Measurements from ENCODE around the gene PTDSS2. TPM values are rescaled to one million over a fixed set of nuclear protein-coding genes. Genes with fewer than 3 reads are reported as not detected.
"Not testable (repeated sequence)": the region's sequence is repeated elsewhere in the genome, so short reads cannot be mapped to it uniquely, and the experiment has no call there.

Gene PTDSS2
- total RNA-seq, 2 donors from 2014 or later, result 24.1 to 28.0 TPM

GRCh38 chr11:409600-410483 lies 40.2 kb upstream of the PTDSS2 start:
- Mint-ChIP-seq H3K4me3 (no peak overlapping the region), H3K27ac (no peak overlapping the region), H3K4me1 (peaks cover 13% of the 10 kb centered on the region), H3K9me3 (no peaks in the 10 kb centered on the region), H3K27me3 (no peaks in the 10 kb centered on the region), H3K36me3 (ENCODE audit: low read depth) (no peaks in the 10 kb centered on the region)
- ATAC-seq (replicated peaks), result no peak

GRCh38 chr11:410711-411110 lies 39.4 kb upstream of the PTDSS2 start:
- not testable (repeated sequence) for H3K27me3 Mint-ChIP-seq; H3K27ac Mint-ChIP-seq; H3K9me3 Mint-ChIP-seq; H3K4me3 Mint-ChIP-seq; H3K36me3 Mint-ChIP-seq (ENCODE audit: low read depth); ATAC-seq (replicated peaks)
- peaks cover 14% of the 10 kb centered on the region for H3K4me1 Mint-ChIP-seq

GRCh38 chr11:411520-411919 lies 38.6 kb upstream of the PTDSS2 start:
- H3K36me3 Mint-ChIP-seq (ENCODE audit: low read depth); H3K27ac Mint-ChIP-seq; H3K27me3 Mint-ChIP-seq; ATAC-seq (replicated peaks); H3K9me3 Mint-ChIP-seq; H3K4me3 Mint-ChIP-seq: not testable (repeated sequence)
- peaks cover 18% of the 10 kb centered on the region for H3K4me1 Mint-ChIP-seq

- ATAC-seq (replicated peaks), result no peak
- Mint-ChIP-seq H3K9me3 (no peaks in the 10 kb centered on the region), H3K4me3 (peak overlapping the region; percentile 90), H3K27ac (no peak overlapping the region), H3K27me3 (no peaks in the 10 kb centered on the region), H3K4me1 (peaks cover 18% of the 10 kb centered on the region), H3K36me3 (ENCODE audit: low read depth) (no peaks in the 10 kb centered on the region)
Measured at GRCh38 chr11:412641-413119, 37.4 kb upstream of the PTDSS2 start.

GRCh38 chr11:413120-414081 lies 36.7 kb upstream of the PTDSS2 start:
- Mint-ChIP-seq H3K9me3 (no peaks in the 10 kb centered on the region), H3K4me3 (peak overlapping the region; percentile 90), H3K27me3 (no peaks in the 10 kb centered on the region), H3K4me1 (peaks cover 18% of the 10 kb centered on the region), H3K27ac (no peak overlapping the region), H3K36me3 (ENCODE audit: low read depth) (no peaks in the 10 kb centered on the region)
- no peak for ATAC-seq (replicated peaks)

GRCh38 chr11:414318-414857 lies 35.7 kb upstream of the PTDSS2 start:
- Mint-ChIP-seq H3K27ac (peak overlapping the region; percentile 61), H3K27me3 (no peaks in the 10 kb centered on the region), H3K4me1 (peaks cover 18% of the 10 kb centered on the region), H3K9me3 (no peaks in the 10 kb centered on the region), H3K4me3 (peak overlapping the region; percentile 90), H3K36me3 (ENCODE audit: low read depth) (no peaks in the 10 kb centered on the region)
- peak; percentile 41 for ATAC-seq (replicated peaks)

- H3K4me1 Mint-ChIP-seq, result peaks cover 18% of the 10 kb centered on the region
- no peaks in the 10 kb centered on the region for H3K9me3 Mint-ChIP-seq
- H3K27ac Mint-ChIP-seq, result peak overlapping the region; percentile 61
- H3K4me3 Mint-ChIP-seq, result peak overlapping the region; percentile 90
- no peaks in the 10 kb centered on the region for H3K36me3 Mint-ChIP-seq (ENCODE audit: low read depth)
- no peak for ATAC-seq (replicated peaks)
- no peaks in the 10 kb centered on the region for H3K27me3 Mint-ChIP-seq
Measured at GRCh38 chr11:415640-416041, 34.4 kb upstream of the PTDSS2 start.

GRCh38 chr11:416051-416756 lies 33.9 kb upstream of the PTDSS2 start:
- Mint-ChIP-seq H3K36me3 (ENCODE audit: low read depth) (no peaks in the 10 kb centered on the region), H3K27ac (peak overlapping the region; percentile 61), H3K4me3 (peak overlapping the region; percentile 90), H3K4me1 (peaks cover 18% of the 10 kb centered on the region), H3K27me3 (no peaks in the 10 kb centered on the region), H3K9me3 (no peaks in the 10 kb centered on the region)
- ATAC-seq (replicated peaks), result peak; percentile 23

- Mint-ChIP-seq H3K36me3 (ENCODE audit: low read depth) (no peaks in the 10 kb centered on the region), H3K4me1 (peaks cover 18% of the 10 kb centered on the region), H3K9me3 (no peaks in the 10 kb centered on the region), H3K27me3 (no peaks in the 10 kb centered on the region), H3K4me3 (peak overlapping the region; percentile 90), H3K27ac (no peak overlapping the region)
- peak; percentile 60 for ATAC-seq (replicated peaks)
Measured at GRCh38 chr11:416757-417621, 33.1 kb upstream of the PTDSS2 start.

- no peak for ATAC-seq (replicated peaks)
- Mint-ChIP-seq H3K27me3 (no peaks in the 10 kb centered on the region), H3K9me3 (no peaks in the 10 kb centered on the region), H3K36me3 (ENCODE audit: low read depth) (no peaks in the 10 kb centered on the region), H3K27ac (no peak overlapping the region), H3K4me1 (peaks cover 18% of the 10 kb centered on the region), H3K4me3 (peak overlapping the region; percentile 58)
Measured at GRCh38 chr11:417652-418342, 32.3 kb upstream of the PTDSS2 start.

- peaks cover 13% of the 10 kb centered on the region for H3K4me1 Mint-ChIP-seq
- no peaks in the 10 kb centered on the region for H3K9me3 Mint-ChIP-seq
- H3K4me3 Mint-ChIP-seq, result no peak overlapping the region
- ATAC-seq (replicated peaks), result no peak
- no peaks in the 10 kb centered on the region for H3K27me3 Mint-ChIP-seq
- H3K27ac Mint-ChIP-seq, result no peak overlapping the region
- no peaks in the 10 kb centered on the region for H3K36me3 Mint-ChIP-seq (ENCODE audit: low read depth)
Measured at GRCh38 chr11:418343-419247, 31.5 kb upstream of the PTDSS2 start.

Data from activated T-helper 17 cell treated with anti-CD3 and anti-CD28 coated beads, Interleukin-2, amount 50 U/mL, for 72 hours (primary cell).